GM12878 (cell line): ENCODE results near the gene SLCO2A1. TPM values are rescaled to one million over a fixed set of nuclear protein-coding genes. Genes with fewer than 3 reads are reported as not detected.

Experiments used
- ATAC-seq: fragments of 200-7000 bp; cut with Tn5 transposase; 3 replicates; pipeline ENCODE4 v1.9.1; 2020; ENCODE audit warnings: mild to moderate bottlenecking, moderate library complexity
- BruUV-seq: library from RNA; stranded (reverse); fragments of 400-500 nt; replicated peaks from 2 replicates; lab custom pipeline; 2021; lab: Mats Ljungman, UMichigan
- CTCF ChIA-PET: fragments of 300-600 bp; sonication (Branson Sonifier 250); formaldehyde crosslinking; extraction: SDS; loops from one replicate; lab custom pipeline; 2021; ENCODE audit warnings: inconsistent platforms; lab: Yijun Ruan, JAX
- POLR2A ChIA-PET: fragments of 350-600 bp; formaldehyde crosslinking; extraction: SDS; loops from one replicate; lab custom pipeline; 2021; ENCODE audit warnings: inconsistent platforms; lab: Charles Lee
- RAD21 ChIA-PET: fragments of 300-600 bp; sonication (Branson Sonifier 250); formaldehyde crosslinking; loops from one replicate; lab custom pipeline; 2023; ENCODE audit warnings: antibody characterized with exemption; ENCODE audit not compliant: unreplicated experiment; lab: Charles Lee
- SMC1A ChIA-PET: fragments of 300-600 bp; sonication (Branson Sonifier 250); formaldehyde crosslinking; loops from one replicate; lab custom pipeline; 2023; ENCODE audit not compliant: unreplicated experiment, uncharacterized antibody; lab: Charles Lee
- DNase-seq: peaks from one replicate; pipeline ENCODE4 v3.0.0-alpha.2; 2011; ENCODE audit warnings: low read depth, low spot score
- FAIRE-seq: peaks from 3 replicates; lab custom pipeline; 2011; peaks lifted over from hg19 to GRCh38; lab: Jason Lieb, UNC
- H2AFZ ChIP-seq: 2 replicates; pipeline ENCODE4 v1.6.0; 2011; ENCODE audit warnings: low read depth, low read length, control low read depth; ENCODE audit not compliant: control insufficient read depth
- H3K27ac ChIP-seq: 2 replicates; pipeline ENCODE4 v1.5.1; 2011; ENCODE audit warnings: control low read depth; ENCODE audit not compliant: control insufficient read depth, insufficient read depth
- H3K27me3 ChIP-seq, 2 experiments: replicated peaks in 1 of 2; 2 replicates each; pipeline versions ENCODE4 v1.6.0 to v1.6.1; 2011; ENCODE audit warnings: low read length in 1 of 2; ENCODE audit not compliant: control insufficient read depth in 2 of 2, insufficient read depth in 2 of 2
- H3K36me3 ChIP-seq, 2 experiments: 2 replicates each; pipeline ENCODE4 v1.5.1; 2011; ENCODE audit warnings: low read length in 1 of 2; ENCODE audit not compliant: control insufficient read depth in 2 of 2, insufficient read depth in 2 of 2
- H3K4me1 ChIP-seq: 2 replicates; pipeline ENCODE4 v1.6.1; 2011; ENCODE audit warnings: mild to moderate bottlenecking, low read length, moderate library complexity, mixed read lengths; ENCODE audit not compliant: control insufficient read depth, insufficient read depth
- H3K4me2 ChIP-seq: 2 replicates; pipeline ENCODE4 v1.6.0; 2011; ENCODE audit warnings: control low read depth; ENCODE audit not compliant: control insufficient read depth, insufficient read depth
- H3K4me3 ChIP-seq: fragments of 200-600 bp; sonication (generic); 2 replicates; pipeline ENCODE4 v1.5.1; 2016
- H3K79me2 ChIP-seq: 2 replicates; pipeline ENCODE4 v1.6.0; 2011; ENCODE audit warnings: low read length; ENCODE audit not compliant: control insufficient read depth, insufficient read depth
- H3K9ac ChIP-seq: 2 replicates; pipeline ENCODE4 v1.8.0; 2011; ENCODE audit warnings: low read length, control low read depth, mixed read lengths; ENCODE audit not compliant: control insufficient read depth, insufficient read depth
- H3K9me3 ChIP-seq: replicated peaks from 3 replicates; pipeline ENCODE4 v1.5.1; 2011; ENCODE audit warnings: mild to moderate bottlenecking, low read length; ENCODE audit not compliant: control insufficient read depth, insufficient read depth
- H4K20me1 ChIP-seq: 2 replicates; pipeline ENCODE4 v1.6.0; 2011; ENCODE audit not compliant: control insufficient read depth, insufficient read depth
- BACH1 ChIP-seq: fragments of 450-650 bp; IDR thresholded peaks from 2 replicates; pipeline ENCODE4 v1.6.1; 2017; ENCODE audit warnings: mild to moderate bottlenecking, borderline replicate concordance
- BCL11A ChIP-seq: IDR thresholded peaks from 2 replicates; pipeline ENCODE4 v1.6.1; 2011; ENCODE audit warnings: low read depth, low read length
- GATAD2B ChIP-seq: fragments of 450-650 bp; conservative IDR thresholded peaks from 2 replicates; pipeline ENCODE4 v1.6.1; 2017; ENCODE audit warnings: low read depth, mild to moderate bottlenecking, moderate library complexity
- HDGF ChIP-seq: fragments of 450-650 bp; IDR thresholded peaks from 2 replicates; pipeline ENCODE4 v1.6.1; 2016; ENCODE audit warnings: antibody characterized with exemption
- IKZF1 ChIP-seq: fragments of 450-650 bp; conservative IDR thresholded peaks from 2 replicates; pipeline ENCODE4 v1.6.1; 2017; ENCODE audit warnings: antibody characterized with exemption, mild to moderate bottlenecking
- NR2C1 ChIP-seq: fragments of 450-650 bp; IDR thresholded peaks from 2 replicates; pipeline ENCODE4 v1.6.1; 2017; ENCODE audit warnings: antibody characterized with exemption, mild to moderate bottlenecking, moderate library complexity
- SRF ChIP-seq, 2 experiments: IDR thresholded peaks; 2 replicates each; pipeline ENCODE4 v1.6.1; 2011; ENCODE audit warnings: low read depth in 2 of 2, low read length in 2 of 2, mild to moderate bottlenecking in 1 of 2, moderate library complexity in 1 of 2
- TAF1 ChIP-seq: IDR thresholded peaks from 2 replicates; pipeline ENCODE4 v1.6.1; 2011; ENCODE audit warnings: mild to moderate bottlenecking, low read depth, low read length, borderline replicate concordance
- WGBS: methylation state at CpG from one replicate; pipeline ENCODE4 v1.1.6; 2016; ENCODE audit warnings: low lambda C conversion rate; ENCODE audit not compliant: insufficient replicate concordance, insufficient coverage; ENCODE audit errors: missing lambda C conversion rate; 5-methylcytosine and 5-hydroxymethylcytosine counted together
- in situ Hi-C: fragments of 300-500 bp; cut with MboI; formaldehyde crosslinking; loops from 9 replicates; pipeline ENCODE4 v1.14.3; 2018; ENCODE audit warnings: mixed read lengths
- intact Hi-C: fragments of 100-400 bp; cut with micrococcal nuclease; formaldehyde crosslinking; loops from one replicate; pipeline ENCODE4 v1.14.2; 2022; ENCODE audit not compliant: unreplicated experiment
- polyA plus RNA-seq, 11 experiments: library from polyadenylated mRNA; depleted of rRNA in 4 of 11; unstranded in 6 of 11; stranded (reverse) in 5 of 11; fragments of >200 nt; fragmentation: Nextera tagmentation in 4 of 11; fragmentation: Illumina TruSeq in 1 of 11; extraction: Ambion mirVana in 4 of 11; extraction: Trizol in 1 of 11; gene quantifications; 1 replicate in 1 of 11; 2 replicates in 10 of 11; pipeline versions ENCODE4 v1.2.1 to v1.2.3, GENCODE V29; 2011 to 2016; ENCODE audit warnings: inconsistent platforms in 2 of 11, missing spikeins in 2 of 11, low read depth in 1 of 11
- total RNA-seq, 4 experiments: library from RNA; depleted of rRNA in 3 of 4; stranded (reverse); fragments of >200 nt in 3 of 4; fragmentation: Illumina TruSeq in 1 of 4; extraction: Trizol in 1 of 4; gene quantifications; 2 replicates each; pipeline versions ENCODE4 v1.2.1 to v1.2.3, GENCODE V29; 2013 to 2021

The SLCO2A1 gene
- total and polyA plus RNA-seq, 10 of the 15 experiments (the other 5 are each of a cell fraction or from before 2014, with no cell fraction given) = 0.05 TPM; not detected in 9

DNA sequence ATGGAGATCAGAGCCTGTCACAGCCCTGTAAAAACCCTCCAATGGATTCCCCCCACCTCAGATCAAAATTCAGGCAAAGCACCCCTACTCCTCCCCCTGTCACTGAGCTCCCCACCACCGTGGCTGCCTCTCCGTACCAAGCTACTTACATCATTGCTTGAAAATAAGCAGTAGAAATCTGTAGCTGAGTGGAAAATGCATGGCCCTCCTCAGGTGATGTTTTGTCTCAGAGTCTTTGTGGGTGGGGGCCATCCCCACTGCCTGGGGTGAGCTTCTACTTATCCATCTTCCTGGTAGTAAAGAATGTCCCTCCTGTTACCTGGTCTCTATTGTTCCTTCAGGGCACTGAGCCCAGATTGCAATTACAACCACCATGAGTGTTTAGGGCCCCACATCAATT, 34.5 kb downstream of the SLCO2A1 start:
- intact Hi-C loops = no loop called here
- Histone ChIP-seq H4K20me1 (no peaks in the 10 kb centered on the region), H3K4me2 (no peak overlapping the region), H3K9me3 (no peaks in the 10 kb centered on the region), H3K79me2 (no peaks in the 10 kb centered on the region)
- POLR2A ChIA-PET = no interaction called here
- in situ Hi-C loops = no loop called here
- TF ChIP-seq IKZF1 = no peak
- TF ChIP-seq BCL11A = no peak
- TF ChIP-seq TAF1 = no peak
- TF ChIP-seq HDGF = no peak
- no peak for TF ChIP-seq BACH1
- TF ChIP-seq, all 136 proteins: peak for 0
- H3K4me1 ChIP-seq = no peaks in the 10 kb centered on the region
- H3K4me3 ChIP-seq = no peak overlapping the region
- no peaks in the 10 kb centered on the region for H3K36me3 ChIP-seq
- BruUV-seq = no TSS peak
- SMC1A ChIA-PET = no interaction called here
- H3K9ac ChIP-seq = no peak overlapping the region
- no peak for DNase-seq
- RAD21 ChIA-PET = no interaction called here
- H3K27me3 ChIP-seq = peaks cover 0 to 2% of the 10 kb centered on the region in 2 experiments; a peak in 2 of 4 replicates
- CTCF ChIA-PET = no interaction called here
- no peak for ATAC-seq
- no peak overlapping the region for H3K27ac ChIP-seq
- WGBS = 0% methylated on average over 2 of the region's 2 CpGs
- FAIRE-seq = no peak
- no peak overlapping the region for H2AFZ ChIP-seq

DNA sequence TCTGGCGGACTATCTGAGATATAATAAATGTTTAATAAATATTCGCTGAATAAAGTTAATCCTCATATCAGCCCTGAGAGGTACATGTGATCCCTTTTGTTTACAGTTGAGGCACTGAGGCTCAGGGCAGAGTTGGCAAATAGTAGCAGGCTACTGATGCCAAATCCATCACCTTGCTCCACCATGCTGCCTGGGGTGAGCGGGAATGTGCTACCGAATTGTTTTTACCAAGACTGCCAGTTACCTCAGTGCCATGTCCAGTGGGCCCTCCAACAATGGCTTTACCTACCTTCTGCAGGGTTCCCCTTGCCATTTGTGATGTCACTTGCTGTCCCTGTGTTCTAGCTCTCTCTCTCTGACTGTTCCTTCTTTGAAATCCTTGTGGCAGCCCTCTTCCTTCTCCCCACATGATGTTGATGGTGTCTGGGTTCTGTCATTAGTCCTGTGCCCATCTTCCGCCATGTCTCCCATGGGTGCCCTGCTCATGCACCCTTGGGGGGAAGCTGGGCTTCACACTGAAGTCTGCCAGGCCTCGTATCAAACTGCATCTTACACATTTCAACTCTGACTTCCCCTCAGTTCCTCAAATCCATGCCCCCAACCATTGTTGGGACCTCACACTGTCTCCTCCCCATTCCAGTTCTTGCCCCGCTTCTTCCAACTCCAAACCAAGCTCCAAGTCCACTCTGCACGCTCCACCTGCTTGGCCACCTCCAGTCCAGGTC, 35.4 kb downstream of the SLCO2A1 start:
- H4K20me1 ChIP-seq = no peaks in the 10 kb centered on the region
- BruUV-seq = no TSS peak
- DNase-seq (no peak), ATAC-seq (no peak)
- H3K27ac ChIP-seq = no peak overlapping the region
- no peak overlapping the region for H3K4me2 ChIP-seq
- CTCF ChIA-PET = no interaction called here
- H3K4me1 ChIP-seq = no peaks in the 10 kb centered on the region
- intact Hi-C loops = no loop called here
- no peak overlapping the region for H3K4me3 ChIP-seq
- TF ChIP-seq GATAD2B (no peak), SRF (IDR thresholded peaks at IDR 0.05; ENCODE audit: low read depth in 2 of 2, low read length in 2 of 2) (no peak), NR2C1 (no peak)
- TF ChIP-seq, all 136 proteins: peak for 0
- FAIRE-seq = no peak
- Histone ChIP-seq H3K27me3 (peaks cover 0 to 2% of the 10 kb centered on the region in 2 experiments; a peak in 2 of 4 replicates), H3K9me3 (no peaks in the 10 kb centered on the region), H2AFZ (no peak overlapping the region), H3K36me3 (no peaks in the 10 kb centered on the region), H3K79me2 (no peaks in the 10 kb centered on the region), H3K9ac (no peak overlapping the region)
- RAD21 ChIA-PET = no interaction called here
- SMC1A ChIA-PET = no interaction called here
- 32% methylated on average over 8 of the region's 8 CpGs for WGBS
- in situ Hi-C loops = no loop called here
- POLR2A ChIA-PET = no interaction called here
